Subcutaneous adipose tissue (tissue), 4 donors: Measurements from ENCODE around the gene MAN2A1. TPM values are rescaled to one million over a fixed set of nuclear protein-coding genes. Genes with fewer than 3 reads are reported as not detected.

ENCODE experiments used
- total RNA-seq, 4 donors: library from RNA; depleted of rRNA; stranded (reverse); fragments of >200 nt; gene quantifications; one replicate each; pipeline ENCODE4 v1.1.0, GENCODE V29; 2016
- TF ChIP-seq, protein P1 (sequence below): fragments of 450-650 bp; IDR thresholded peaks from one replicate; pipeline ENCODE4 v1.5.1; 2016; ENCODE audit warnings: low read depth, mild to moderate bottlenecking, control low read depth, antibody characterized with exemption, moderate library complexity

The MAN2A1 gene
- total RNA-seq, 4 donors from 2014 or later = 42.8 to 67.8 (median 54.4) TPM

DNA sequence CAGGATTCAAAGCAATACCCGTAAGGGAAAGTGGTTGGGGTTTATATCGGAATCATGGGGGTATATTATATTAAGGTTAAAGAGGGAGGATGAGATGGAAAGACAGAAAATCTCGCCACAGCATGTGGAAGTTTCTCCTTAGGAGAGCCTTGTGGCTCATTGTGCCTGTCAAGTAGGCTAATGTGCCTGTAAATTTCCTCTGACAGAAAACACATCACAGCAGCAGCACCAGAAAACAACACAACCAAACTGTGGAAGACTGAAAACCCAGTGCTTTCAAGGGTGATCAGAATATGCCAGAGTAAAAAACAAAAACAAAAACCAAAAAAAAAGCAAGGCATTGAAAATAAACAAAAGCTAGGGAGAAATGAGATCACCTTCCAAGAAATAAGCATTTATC is 11.3 kb upstream of the MAN2A1 start:
- TF ChIP-seq, protein P1, sequence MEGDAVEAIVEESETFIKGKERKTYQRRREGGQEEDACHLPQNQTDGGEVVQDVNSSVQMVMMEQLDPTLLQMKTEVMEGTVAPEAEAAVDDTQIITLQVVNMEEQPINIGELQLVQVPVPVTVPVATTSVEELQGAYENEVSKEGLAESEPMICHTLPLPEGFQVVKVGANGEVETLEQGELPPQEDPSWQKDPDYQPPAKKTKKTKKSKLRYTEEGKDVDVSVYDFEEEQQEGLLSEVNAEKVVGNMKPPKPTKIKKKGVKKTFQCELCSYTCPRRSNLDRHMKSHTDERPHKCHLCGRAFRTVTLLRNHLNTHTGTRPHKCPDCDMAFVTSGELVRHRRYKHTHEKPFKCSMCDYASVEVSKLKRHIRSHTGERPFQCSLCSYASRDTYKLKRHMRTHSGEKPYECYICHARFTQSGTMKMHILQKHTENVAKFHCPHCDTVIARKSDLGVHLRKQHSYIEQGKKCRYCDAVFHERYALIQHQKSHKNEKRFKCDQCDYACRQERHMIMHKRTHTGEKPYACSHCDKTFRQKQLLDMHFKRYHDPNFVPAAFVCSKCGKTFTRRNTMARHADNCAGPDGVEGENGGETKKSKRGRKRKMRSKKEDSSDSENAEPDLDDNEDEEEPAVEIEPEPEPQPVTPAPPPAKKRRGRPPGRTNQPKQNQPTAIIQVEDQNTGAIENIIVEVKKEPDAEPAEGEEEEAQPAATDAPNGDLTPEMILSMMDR = no peak

DNA sequence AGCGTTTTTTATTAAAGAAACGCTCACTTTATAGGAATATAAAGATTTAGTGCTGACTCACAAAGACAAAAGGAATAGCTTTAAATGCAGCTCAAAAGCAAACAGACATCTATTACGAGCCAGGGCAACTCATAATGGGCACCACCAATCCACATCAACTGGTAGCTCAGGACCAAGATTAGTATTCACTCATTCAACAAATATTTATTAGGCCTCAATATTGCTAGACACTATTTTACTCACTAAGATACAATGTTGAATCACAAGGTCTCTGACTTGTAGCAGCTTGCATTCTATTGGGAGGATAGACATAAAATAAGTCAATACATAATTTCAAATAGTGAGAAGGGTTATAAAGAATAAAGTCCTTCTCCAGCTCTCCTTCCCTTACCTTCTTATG is 8.0 kb upstream of the MAN2A1 start:
- TF ChIP-seq, protein P1 = no peak

GRCh38 chr5:109682383-109682782 is 7.3 kb upstream of the MAN2A1 start:
- TF ChIP-seq, protein P1 = no peak

DNA sequence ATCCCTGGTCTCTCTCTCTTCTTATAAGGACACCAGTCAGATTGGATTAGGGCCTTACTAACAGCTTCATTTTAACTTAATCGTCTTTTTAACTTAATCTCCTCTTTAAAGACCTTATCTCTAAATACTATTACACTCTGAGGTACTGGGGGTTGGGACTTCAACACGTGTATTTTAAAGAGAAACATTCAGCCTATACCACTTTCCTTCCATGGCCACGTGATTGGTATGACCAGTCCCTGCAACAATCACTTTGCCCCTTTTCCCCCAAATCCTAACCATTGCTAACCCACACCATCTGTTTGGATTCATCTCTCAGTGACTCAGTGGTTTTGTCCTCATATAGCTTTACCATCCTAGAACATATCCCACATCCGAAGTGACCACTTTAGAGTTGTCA is 3.8 kb upstream of the MAN2A1 start:
- TF ChIP-seq, protein P1 = no peak

DNA sequence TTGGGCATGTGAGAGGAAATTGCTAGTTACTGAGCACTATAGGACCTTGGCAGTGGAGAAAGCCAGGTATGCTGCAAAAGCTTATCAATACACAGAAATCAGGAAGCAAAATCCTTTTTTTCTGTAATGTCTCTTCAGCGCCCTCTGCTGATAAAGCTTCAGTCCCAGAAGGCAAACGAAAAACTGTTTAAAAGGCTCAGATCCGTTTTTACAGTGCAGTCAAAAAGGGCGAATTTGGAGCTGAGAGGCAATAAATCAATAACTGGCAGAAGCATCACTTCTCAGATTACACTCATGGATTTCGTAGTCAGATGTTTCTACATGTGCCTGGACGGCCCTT is 1.1 kb upstream of the MAN2A1 start:
- TF ChIP-seq, protein P1 = no peak

- TF ChIP-seq, protein P1 = no peak
Observed at GRCh38 chr5:109688970-109689739, 572 bp upstream of the MAN2A1 start.

DNA sequence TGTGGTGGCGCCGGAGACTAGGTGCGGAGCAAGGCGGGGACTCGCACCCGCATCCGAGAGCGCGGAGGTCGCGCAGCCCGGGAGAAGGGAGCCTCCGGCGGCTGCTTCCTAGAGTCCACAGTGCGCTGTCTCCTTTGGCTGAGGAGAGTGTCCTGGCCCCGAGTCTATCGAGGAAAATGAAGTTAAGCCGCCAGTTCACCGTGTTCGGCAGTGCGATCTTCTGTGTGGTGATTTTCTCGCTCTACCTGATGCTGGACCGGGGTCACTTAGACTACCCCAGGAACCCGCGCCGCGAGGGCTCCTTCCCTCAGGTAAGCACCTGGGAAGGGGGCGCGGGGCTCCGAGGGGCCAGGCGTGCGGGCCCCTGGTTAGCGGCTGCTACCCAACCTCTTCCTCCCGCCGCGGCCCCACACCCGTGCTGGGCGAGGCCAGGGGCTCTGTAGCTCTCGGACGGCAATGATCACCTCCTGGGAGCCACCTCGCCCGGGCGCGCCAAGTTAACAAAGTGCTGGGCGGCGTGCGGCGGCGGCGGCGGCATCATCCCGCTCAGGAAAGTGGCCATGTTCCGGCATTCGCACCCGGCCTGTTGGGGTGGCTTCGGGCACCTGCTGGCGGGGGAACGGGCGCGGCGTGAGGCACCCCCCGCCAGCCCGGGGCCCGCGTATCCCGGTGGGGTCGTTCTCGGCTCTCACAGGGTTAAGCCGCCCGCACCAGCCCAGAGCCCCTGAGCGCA is 681 bp downstream of the MAN2A1 start:
- TF ChIP-seq, protein P1 = no peak
